ENCODE measurements around the gene CDKAL1. TPM values are rescaled to one million over a fixed set of nuclear protein-coding genes. Genes with fewer than 3 reads are reported as not detected.
A peak's percentile ranks its signal among the peaks of the same experiment; 100 is the strongest.

The CDKAL1 gene
- total and polyA plus RNA-seq, 10 of the 15 experiments (the other 5 are each of a cell fraction or from before 2014, with no cell fraction given): 10.7 to 26.9 (median 17.3) TPM

GRCh38 chr6:20946022-20946421 is 411.8 kb downstream of the CDKAL1 start (continued):
- no peak for TF ChIP-seq ZBTB11 (CRISPR knock-in tag; IDR thresholded peaks at IDR 0.05)
- TF ChIP-seq ATF7 (IDR thresholded peaks at IDR 0.05; ENCODE audit: low read depth): 0 out of 2 replicates have a peak, but pooled peaks have one; percentile 34
- TF ChIP-seq CUX1 (IDR thresholded peaks at IDR 0.05; ENCODE audit: insufficient replicate concordance, low read depth, low read length): no peak
- TF ChIP-seq CTCF (IDR thresholded peaks at IDR 0.05 in 2 of 3, conservative IDR thresholded peaks at IDR 0.05 in 1 of 3; ENCODE audit: control insufficient read depth in 2 of 3, extremely low read depth in 1 of 3, insufficient read depth in 1 of 3, low read depth in 3 of 3, low read length in 3 of 3): peak in 1 of 3 experiments; percentile 15; a peak in 1 of 6 replicates
- TF ChIP-seq ASH2L (IDR thresholded peaks at IDR 0.05; ENCODE audit: borderline replicate concordance, low read depth): no peak
- no peak for TF ChIP-seq ZNF217 (IDR thresholded peaks at IDR 0.05)
- TF ChIP-seq RCOR1 (conservative IDR thresholded peaks at IDR 0.05; ENCODE audit: low read depth, low read length): no peak
- TF ChIP-seq CREB1 (IDR thresholded peaks at IDR 0.05; ENCODE audit: low read depth): no peak
- TF ChIP-seq SMAD5 (IDR thresholded peaks at IDR 0.05; ENCODE audit: low read depth): no peak
- TF ChIP-seq MYB (IDR thresholded peaks at IDR 0.05; ENCODE audit: borderline replicate concordance, low read depth, low read length): no peak
- TF ChIP-seq HCFC1 (IDR thresholded peaks at IDR 0.05; ENCODE audit: low read length): no peak
- TF ChIP-seq HDAC2 (IDR thresholded peaks at IDR 0.05): no peak
- TF ChIP-seq MXI1 (IDR thresholded peaks at IDR 0.05; ENCODE audit: low read depth, low read length): no peak
- TF ChIP-seq SMAD1 (IDR thresholded peaks at IDR 0.05; ENCODE audit: low read depth, partially characterized antibody): no peak
- no peak for TF ChIP-seq IRF3 (IDR thresholded peaks at IDR 0.05)
- TF ChIP-seq LARP7 (IDR thresholded peaks at IDR 0.05): no peak
- TF ChIP-seq CHD1 (IDR thresholded peaks at IDR 0.05; ENCODE audit: low read depth, low read length): no peak
- TF ChIP-seq NR2F1 (conservative IDR thresholded peaks at IDR 0.05): peak; percentile 65; the same call in 1 of the 2 replicates
- peak; percentile 21 to 63; a peak in 1 of 4 replicates for TF ChIP-seq EP300 (IDR thresholded peaks at IDR 0.05; ENCODE audit: borderline replicate concordance in 1 of 2, control insufficient read depth in 1 of 2, low read depth in 2 of 2, low read length in 2 of 2)
